ENCODE measurements around the gene CYB5R3.
"Not testable (repeated sequence)": the region's sequence is repeated elsewhere in the genome, so short reads cannot be mapped to it uniquely, and the experiment has no call there.

Gene CYB5R3

DNA sequence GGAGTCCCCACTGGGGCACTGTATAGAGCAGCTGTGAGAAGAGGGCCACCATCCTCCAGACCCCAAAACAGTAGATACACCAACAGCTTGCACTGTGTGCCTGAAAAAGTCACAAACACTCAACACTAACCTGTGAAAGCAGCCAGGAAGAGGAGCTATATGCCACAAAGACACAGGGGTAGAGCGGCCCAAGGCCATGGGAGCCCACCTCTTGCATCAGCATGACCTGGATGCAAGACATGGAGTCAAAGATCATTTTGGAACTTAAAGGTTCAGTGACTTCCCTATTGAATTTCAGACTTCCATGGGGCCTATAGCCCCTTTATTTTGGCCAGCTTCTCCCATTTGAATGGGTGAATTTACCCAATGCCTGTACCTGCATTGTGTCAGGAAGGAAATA lies 29.7 kb upstream of the CYB5R3 start:
- no peak for DNase-seq (ENCODE audit: low spot score)

DNA sequence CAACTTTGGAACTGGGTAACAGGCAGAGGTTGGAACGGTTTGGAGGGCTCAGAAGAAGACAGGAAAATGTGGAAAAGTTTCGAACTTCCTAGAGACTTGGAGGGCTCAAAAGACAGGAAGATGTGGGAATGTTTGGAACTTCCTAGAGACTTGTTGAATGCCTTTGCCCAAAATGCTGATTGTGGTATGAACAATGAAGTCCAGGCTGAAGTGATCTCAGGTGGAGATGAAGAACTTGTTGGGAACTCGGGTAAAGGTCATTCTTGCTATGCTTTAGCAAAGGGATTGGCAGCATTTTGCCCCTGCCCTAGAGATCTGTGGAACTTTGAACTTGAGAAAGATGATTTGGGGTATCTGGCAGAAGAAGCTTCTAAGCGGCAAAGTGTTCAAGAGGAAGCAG lies 28.7 kb upstream of the CYB5R3 start:
- DNase-seq (ENCODE audit: low spot score): not testable (repeated sequence)

GRCh38 chr22:42676059-42676607 lies 26.9 kb upstream of the CYB5R3 start:
- no peak for DNase-seq (ENCODE audit: low spot score)

GRCh38 chr22:42673898-42674401 lies 24.8 kb upstream of the CYB5R3 start:
- DNase-seq (ENCODE audit: low spot score): peak; percentile 43

- DNase-seq (ENCODE audit: low spot score): not testable (repeated sequence)
Measured at GRCh38 chr22:42673071-42673470, 23.9 kb upstream of the CYB5R3 start.

DNA sequence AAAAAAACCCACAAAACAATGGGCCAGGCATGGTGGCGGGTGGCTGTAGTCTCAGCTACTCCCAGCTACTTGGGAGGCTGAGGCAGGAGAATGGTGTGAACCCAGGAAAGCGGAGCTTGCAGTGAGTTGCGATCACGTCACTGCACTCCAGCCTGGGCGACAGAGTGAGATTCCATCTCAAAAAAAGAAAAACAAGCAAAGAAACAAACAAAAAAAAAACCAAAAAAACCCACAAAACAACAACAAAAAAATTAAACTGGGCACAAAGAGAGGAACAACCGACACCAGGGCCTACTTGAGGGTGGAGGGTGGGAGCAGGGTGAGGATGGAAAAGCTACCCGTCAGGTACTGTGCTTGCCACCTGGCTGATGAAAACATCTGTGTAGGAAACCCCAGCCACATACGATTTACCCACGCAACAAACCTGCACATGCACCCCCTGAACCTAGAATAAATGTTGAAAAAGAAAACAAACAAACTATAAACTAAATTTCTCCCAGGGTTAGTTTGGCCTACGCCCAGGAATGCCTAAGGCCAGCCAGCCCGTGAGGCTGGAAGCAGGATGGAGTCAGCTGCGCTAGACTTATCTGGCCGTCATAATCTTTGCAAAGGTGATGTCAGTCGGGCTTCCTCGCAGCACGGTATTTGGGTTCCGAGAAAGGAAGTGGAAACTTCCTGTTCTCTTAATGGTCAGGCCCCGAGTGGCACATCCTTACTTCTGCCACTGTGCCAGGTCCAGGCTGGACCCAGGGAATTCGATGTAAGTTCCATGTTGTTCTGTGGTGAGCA lies 21.9 kb upstream of the CYB5R3 start:
- no peak for DNase-seq (ENCODE audit: low spot score)

DNA sequence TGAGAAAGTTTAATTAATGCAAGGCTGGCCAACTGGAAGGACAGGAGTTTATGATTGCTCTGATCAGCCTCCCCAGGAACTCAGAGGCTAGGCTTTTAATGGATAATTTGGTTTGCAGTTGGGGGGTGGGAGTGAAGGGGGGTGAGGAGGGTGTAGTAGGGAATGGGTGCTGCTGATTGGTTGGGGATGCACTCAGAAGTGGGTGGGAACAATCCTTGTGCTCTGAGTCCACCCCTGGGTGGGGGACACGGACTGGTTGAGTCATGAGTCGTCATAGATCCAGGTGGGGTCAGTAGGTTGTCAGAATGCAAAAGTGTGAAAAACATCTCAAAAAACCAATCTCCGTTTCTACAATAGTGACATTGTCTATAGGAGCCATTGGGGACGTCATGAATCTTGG lies 20.9 kb upstream of the CYB5R3 start:
- no peak for DNase-seq (ENCODE audit: low spot score)

DNA sequence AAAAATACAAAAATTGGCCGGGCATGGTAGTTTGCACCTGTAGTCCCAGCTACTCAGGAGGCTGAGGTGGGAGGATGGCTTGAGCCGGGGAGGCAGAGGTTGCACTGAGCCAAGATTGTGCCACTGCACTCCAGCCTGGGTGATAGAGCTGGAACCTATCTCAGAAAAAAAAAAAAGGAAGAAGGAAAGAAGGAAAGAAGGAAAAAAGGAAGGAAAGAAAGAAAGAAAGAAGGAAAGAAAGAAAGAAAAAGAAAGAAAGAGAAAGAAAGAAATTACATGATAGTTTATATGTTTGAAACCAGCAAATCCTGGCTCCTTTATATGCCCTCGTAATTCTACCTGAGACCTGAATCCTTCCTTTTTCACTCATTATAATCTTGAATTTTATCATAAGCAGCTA lies 17.2 kb upstream of the CYB5R3 start:
- not testable (repeated sequence) for DNase-seq (ENCODE audit: low spot score)

- DNase-seq (ENCODE audit: low spot score): no peak
Measured at GRCh38 chr22:42664976-42665831, 16.0 kb upstream of the CYB5R3 start.

GRCh38 chr22:42661985-42662831 lies 13.0 kb upstream of the CYB5R3 start:
- peak; percentile 71 for DNase-seq (ENCODE audit: low spot score)

GRCh38 chr22:42656578-42656977 lies 7.4 kb upstream of the CYB5R3 start:
- no peak for DNase-seq (ENCODE audit: low spot score)

GRCh38 chr22:42655693-42656092 lies 6.5 kb upstream of the CYB5R3 start:
- DNase-seq (ENCODE audit: low spot score): no peak

DNA sequence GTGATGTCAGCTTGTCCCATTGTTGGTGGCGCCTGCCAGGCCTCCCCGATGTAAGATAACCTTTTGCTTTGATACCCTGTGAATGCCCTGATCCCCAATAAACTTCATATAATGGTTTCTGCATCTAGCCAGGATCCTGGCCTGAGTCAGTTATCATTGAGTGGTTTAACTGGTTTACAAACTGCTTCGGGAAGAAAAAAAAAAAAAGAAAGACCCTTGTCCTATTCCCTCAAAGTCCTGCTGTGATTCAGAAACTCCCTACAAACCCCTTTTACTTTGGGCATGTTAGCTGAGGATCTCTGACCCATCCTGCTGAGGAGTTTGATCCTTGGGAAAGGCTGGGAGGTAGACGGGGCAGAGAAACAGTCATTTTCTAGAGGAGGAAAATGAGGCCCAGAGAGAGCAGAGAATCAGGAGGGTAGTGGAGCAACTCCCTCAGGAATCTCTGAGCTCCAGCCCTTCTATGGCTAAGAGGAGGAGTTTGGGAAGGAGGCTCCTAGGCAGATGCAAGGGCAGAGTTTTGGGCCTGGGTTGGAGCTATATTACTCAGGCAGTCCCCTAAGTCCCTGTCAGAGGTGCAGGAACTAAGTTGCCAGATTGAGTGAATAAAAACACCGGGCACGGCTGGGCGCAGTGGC lies 5.4 kb upstream of the CYB5R3 start:
- no peak for DNase-seq (ENCODE audit: low spot score)

- no peak for DNase-seq (ENCODE audit: low spot score)
Measured at GRCh38 chr22:42653999-42654398, 4.8 kb upstream of the CYB5R3 start.

DNA sequence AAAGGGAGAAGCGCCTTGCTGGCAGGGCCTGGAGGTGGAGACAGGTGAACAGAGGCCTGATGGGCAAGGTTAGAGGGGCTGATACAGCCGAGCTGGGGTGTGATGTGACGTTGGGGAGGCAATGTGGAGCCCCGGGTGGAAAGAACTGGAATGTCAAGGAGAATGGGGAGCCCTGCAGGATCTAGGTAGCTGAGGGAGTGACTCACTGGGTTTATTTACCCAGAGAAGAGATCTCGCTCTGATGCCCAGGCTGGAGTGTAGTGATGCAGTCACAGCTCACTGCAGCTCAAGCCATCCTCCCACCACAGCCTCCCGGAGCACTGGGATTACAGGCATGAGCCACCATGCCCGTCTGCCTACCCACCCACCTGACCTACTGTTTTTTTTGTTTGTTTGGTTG lies 1.9 kb upstream of the CYB5R3 start:
- DNase-seq (ENCODE audit: low spot score): no peak

DNA sequence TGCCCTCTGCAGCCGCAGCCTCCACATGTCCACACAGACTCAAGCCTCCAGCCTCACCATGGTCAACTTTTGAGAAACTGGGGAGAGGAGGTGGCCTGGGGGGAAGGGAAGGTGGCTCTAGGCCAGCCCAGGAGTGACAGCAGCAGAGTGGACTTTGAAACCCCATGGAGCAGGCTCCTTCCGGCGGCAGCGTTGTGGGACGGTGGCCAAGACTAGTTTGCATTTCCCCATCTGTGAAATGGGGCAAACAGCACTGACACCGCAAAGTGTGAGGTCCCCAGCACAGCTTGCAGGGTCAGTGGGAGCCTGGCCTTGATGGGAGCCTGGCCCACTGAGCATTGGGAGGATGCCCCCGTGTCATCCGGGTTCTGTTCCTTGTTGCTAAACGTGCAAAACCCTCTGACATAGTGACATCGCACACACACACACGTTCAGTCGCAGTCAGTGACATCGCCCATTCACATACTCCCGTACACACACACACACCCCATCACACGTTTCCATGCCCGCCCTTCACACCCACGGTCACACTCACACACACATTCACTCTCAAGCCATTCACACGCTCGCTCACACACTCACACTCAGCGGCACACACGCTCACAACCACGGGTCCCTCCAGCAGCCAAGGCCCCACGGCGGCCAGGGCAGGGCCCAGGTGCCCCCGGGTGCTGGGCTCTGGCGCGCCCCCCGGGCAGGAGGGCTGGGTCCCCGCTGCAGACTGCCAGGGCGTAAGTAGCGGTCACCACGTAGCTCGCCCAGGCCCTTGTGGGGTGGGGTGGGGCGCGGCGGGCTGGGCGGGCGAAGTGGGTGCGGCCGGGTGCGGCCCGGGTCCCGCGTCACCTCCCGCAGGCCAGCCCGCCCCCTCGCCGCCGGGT lies 585 bp downstream of the CYB5R3 start:
- no peak for DNase-seq (ENCODE audit: low spot score)

DNA sequence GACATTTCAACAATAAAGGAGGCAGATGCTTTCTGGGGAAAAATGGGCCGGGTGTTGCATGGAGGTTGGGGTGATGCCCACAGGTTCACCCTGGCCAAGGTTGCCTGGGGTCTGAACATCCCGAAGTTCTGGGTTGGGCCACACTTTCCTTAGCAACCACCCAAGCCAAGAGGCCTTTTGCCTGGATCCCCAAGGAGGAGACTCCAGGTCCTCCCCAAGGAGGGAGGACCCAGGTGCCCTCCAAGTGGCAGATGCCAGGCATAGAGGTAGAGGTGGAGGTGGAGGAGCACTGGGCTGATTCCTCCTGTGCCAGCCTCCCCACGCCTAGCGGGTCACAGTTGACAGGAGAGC lies 1.2 kb downstream of the CYB5R3 start:
- no peak for DNase-seq (ENCODE audit: low spot score)

DNA sequence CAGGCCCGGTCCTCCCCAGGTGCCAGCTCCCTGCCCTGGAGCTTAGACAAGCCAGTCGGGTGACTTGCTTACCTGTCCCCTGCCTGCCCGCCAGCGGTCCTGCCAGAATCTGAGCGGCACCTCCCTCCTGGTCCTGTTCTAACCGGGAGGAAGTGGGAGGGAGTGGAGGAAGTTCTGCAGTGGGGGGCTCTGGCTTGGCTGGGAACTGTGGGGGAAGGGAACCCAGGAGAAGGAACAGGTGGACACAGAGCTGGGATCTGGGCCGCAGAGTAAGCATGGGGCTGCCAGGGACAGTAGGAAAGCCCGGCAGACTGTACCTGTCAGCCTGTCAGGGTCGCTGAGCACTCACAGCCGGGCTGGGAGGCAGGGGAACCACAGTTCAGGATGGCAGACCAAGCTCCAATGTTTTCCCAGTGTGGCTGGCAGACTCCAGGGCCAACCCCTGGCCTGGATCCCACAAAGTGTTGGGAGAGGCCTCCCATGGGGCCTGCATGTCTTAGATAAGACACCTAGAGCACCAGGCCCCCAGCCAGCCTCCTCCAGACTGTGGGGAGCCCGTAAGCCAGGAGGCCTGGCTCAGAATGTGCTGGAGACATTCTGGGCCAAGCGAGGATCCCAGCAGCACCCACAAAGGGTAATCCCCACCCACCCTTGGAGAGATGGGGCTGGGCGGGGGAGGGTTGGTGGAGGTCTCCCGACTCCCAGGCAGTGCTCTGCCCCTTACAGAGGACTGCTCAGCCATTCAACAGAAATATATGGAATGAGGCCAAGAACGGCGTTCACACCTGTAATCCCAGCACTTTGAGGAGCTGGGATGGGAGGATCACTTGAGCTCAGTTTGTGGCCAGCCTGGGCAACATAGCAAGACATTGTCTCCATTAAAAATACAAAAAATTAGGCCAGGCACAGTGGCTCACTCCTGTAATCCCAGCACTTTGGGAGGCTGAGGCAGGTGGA lies 2.3 kb downstream of the CYB5R3 start:
- no peak for DNase-seq (ENCODE audit: low spot score)

DNA sequence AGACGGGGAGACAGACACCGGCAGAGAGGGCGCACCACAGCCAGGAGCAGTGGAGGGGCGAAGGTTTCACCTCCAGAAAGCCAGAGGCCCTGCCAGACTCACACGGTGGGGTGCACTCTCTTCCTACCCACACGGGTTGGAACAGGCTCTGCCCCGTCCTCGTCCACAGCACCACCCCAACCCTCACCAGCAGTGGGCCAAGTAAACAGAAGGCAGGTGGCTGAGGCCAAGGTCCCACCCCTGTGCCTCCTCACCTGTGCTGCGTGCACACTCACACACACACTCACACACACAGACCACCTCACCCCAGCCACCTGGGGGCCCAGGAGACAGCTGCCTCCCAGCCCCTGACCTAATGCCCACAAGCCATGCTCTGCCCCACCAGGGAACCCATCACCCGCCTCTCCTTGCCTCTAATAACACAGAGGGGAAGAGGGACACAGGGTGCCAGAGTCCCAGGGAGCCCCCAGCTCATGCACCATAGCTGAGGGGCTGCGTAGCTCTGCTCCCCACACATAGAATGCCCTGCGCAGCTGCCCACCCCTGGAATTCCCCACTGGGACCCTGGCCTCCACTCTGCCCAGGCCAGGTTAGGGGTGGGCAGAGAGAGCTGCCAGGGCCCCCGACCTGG lies 3.1 kb downstream of the CYB5R3 start:
- no peak for DNase-seq (ENCODE audit: low spot score)
